Measurements from ENCODE around the gene CCDC93. TPM values are rescaled to one million over a fixed set of nuclear protein-coding genes. Genes with fewer than 3 reads are reported as not detected.

CCDC93 gene
- total RNA-seq, 1 experiment from 2014 or later = 27.2 TPM

DNA sequence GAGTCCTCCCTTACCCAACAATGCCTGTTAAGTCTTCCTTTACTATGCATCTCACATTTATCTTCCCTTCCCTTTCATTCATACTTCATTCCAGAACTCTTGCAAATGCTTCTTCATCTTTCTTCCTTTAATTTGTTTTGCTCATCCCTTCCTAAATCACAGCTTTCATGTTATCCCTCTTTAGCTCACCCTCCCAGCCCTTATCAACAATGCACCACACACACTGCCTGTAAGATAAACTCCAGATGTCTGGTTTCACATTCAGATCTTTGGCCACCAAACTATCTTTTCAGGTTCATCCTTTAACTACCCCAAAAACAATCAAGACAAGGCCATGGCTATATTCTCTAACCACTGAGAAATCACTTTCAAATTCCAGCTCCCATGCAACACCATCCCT is 3.4 kb downstream of the CCDC93 start:
- H3K9me3 ChIP-seq (ENCODE audit: low read depth, low read length, poor library complexity, severe bottlenecking) = no peaks in the 10 kb centered on the region
- H3K27me3 ChIP-seq (replicated peaks; ENCODE audit: insufficient read depth, low read depth, low read length, poor library complexity) = no peaks in the 10 kb centered on the region
- BruUV-seq (replicated peaks) = no TSS peak
- H3K36me3 ChIP-seq (ENCODE audit: insufficient read depth, low read length, poor library complexity, severe bottlenecking) = peaks cover 18% of the 10 kb centered on the region
- no peak for DNase-seq (ENCODE audit: low spot score)
- no peak for TF ChIP-seq EZH2 (IDR thresholded peaks at IDR 0.05; ENCODE audit: borderline replicate concordance, low read depth, low read length, poor library complexity, severe bottlenecking)
- TF ChIP-seq, protein P1, sequence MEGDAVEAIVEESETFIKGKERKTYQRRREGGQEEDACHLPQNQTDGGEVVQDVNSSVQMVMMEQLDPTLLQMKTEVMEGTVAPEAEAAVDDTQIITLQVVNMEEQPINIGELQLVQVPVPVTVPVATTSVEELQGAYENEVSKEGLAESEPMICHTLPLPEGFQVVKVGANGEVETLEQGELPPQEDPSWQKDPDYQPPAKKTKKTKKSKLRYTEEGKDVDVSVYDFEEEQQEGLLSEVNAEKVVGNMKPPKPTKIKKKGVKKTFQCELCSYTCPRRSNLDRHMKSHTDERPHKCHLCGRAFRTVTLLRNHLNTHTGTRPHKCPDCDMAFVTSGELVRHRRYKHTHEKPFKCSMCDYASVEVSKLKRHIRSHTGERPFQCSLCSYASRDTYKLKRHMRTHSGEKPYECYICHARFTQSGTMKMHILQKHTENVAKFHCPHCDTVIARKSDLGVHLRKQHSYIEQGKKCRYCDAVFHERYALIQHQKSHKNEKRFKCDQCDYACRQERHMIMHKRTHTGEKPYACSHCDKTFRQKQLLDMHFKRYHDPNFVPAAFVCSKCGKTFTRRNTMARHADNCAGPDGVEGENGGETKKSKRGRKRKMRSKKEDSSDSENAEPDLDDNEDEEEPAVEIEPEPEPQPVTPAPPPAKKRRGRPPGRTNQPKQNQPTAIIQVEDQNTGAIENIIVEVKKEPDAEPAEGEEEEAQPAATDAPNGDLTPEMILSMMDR (conservative IDR thresholded peaks at IDR 0.05; ENCODE audit: low read depth, low read length) = no peak
- ChIA-PET POLR2A (ENCODE audit: low non-redundant PET) (no interaction called here), CTCF (no interaction called here)
- H3K27ac ChIP-seq (ENCODE audit: low read depth, low read length, poor library complexity, severe bottlenecking) = no peak overlapping the region
- intact Hi-C loops (cut with micrococcal nuclease; ENCODE audit: unreplicated experiment) = no loop called here
- H3K4me3 ChIP-seq (ENCODE audit: low read depth, low read length, poor library complexity, severe bottlenecking) = no peak overlapping the region
- H3K4me1 ChIP-seq (ENCODE audit: insufficient read depth, low read length, poor library complexity, severe bottlenecking) = peaks cover 8% of the 10 kb centered on the region

DNA sequence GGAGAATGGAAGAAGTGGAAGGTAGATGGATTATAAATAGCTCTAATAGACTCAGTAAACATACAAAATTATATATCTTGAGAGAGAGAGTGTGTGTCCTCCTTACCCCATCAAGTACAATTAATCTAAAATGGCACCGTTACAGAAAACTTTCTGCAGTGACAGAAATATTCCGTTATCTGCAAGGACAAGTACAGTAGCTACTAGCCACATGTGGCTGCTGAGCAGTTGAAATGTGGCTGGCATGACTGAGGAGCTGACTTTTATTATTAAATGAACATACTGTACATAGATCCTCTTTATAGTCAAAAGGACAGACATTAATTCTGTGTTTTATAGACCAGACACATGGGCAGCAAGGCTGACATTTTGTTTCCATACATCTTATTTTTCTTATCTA is 7.0 kb downstream of the CCDC93 start:
- intact Hi-C loops (cut with micrococcal nuclease; ENCODE audit: unreplicated experiment) = no loop called here
- no peak for DNase-seq (ENCODE audit: low spot score)
- no peak overlapping the region for H3K27ac ChIP-seq (ENCODE audit: low read depth, low read length, poor library complexity, severe bottlenecking)
- no peaks in the 10 kb centered on the region for H3K9me3 ChIP-seq (ENCODE audit: low read depth, low read length, poor library complexity, severe bottlenecking)
- POLR2A ChIA-PET (ENCODE audit: low non-redundant PET) = no interaction called here
- BruUV-seq (replicated peaks) = no TSS peak
- H3K4me3 ChIP-seq (ENCODE audit: low read depth, low read length, poor library complexity, severe bottlenecking) = no peak overlapping the region
- H3K36me3 ChIP-seq (ENCODE audit: insufficient read depth, low read length, poor library complexity, severe bottlenecking) = peaks cover 39% of the 10 kb centered on the region
- CTCF ChIA-PET = no interaction called here
- H3K4me1 ChIP-seq (ENCODE audit: insufficient read depth, low read length, poor library complexity, severe bottlenecking) = no peaks in the 10 kb centered on the region
- H3K27me3 ChIP-seq (replicated peaks; ENCODE audit: insufficient read depth, low read depth, low read length, poor library complexity) = no peaks in the 10 kb centered on the region
- TF ChIP-seq, protein P1 (conservative IDR thresholded peaks at IDR 0.05; ENCODE audit: low read depth, low read length) = no peak
- no peak for TF ChIP-seq EZH2 (IDR thresholded peaks at IDR 0.05; ENCODE audit: borderline replicate concordance, low read depth, low read length, poor library complexity, severe bottlenecking)

DNA sequence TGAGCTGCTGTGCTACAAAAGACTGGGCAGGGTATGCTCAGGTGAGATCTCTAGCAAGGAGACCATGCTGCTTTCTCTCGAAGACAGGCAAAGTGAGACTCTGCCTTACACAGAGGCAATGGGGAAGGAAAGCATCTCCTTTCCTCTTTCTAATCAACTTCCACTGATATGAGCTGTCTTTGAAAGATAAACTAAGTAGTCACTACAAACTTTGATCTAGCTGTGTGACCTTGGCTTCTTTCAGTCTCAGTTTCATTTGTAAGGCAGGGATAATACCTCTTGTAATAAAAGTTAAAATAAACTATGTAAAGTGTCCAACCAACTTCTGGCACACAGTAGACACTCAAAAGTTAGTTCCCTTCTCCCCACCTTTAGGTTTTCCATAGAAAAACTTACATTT is 7.5 kb downstream of the CCDC93 start:
- H3K36me3 ChIP-seq (ENCODE audit: insufficient read depth, low read length, poor library complexity, severe bottlenecking) = peaks cover 39% of the 10 kb centered on the region
- POLR2A ChIA-PET (ENCODE audit: low non-redundant PET) = no interaction called here
- intact Hi-C loops (cut with micrococcal nuclease; ENCODE audit: unreplicated experiment) = no loop called here
- no TSS peak for BruUV-seq (replicated peaks)
- CTCF ChIA-PET = no interaction called here
- no peak for DNase-seq (ENCODE audit: low spot score)
- no peaks in the 10 kb centered on the region for H3K27me3 ChIP-seq (replicated peaks; ENCODE audit: insufficient read depth, low read depth, low read length, poor library complexity)
- H3K4me3 ChIP-seq (ENCODE audit: low read depth, low read length, poor library complexity, severe bottlenecking) = no peak overlapping the region
- H3K4me1 ChIP-seq (ENCODE audit: insufficient read depth, low read length, poor library complexity, severe bottlenecking) = no peaks in the 10 kb centered on the region
- no peak overlapping the region for H3K27ac ChIP-seq (ENCODE audit: low read depth, low read length, poor library complexity, severe bottlenecking)
- TF ChIP-seq EZH2 (IDR thresholded peaks at IDR 0.05; ENCODE audit: borderline replicate concordance, low read depth, low read length, poor library complexity, severe bottlenecking) = no peak
- TF ChIP-seq, protein P1 (conservative IDR thresholded peaks at IDR 0.05; ENCODE audit: low read depth, low read length) = no peak
- no peaks in the 10 kb centered on the region for H3K9me3 ChIP-seq (ENCODE audit: low read depth, low read length, poor library complexity, severe bottlenecking)

Data from A673 (cell line).